ENCODE data around the gene MORN1. TPM values are rescaled to one million over a fixed set of nuclear protein-coding genes. Genes with fewer than 3 reads are reported as not detected.

MORN1 gene
- total RNA-seq, 1 donor from 2014 or later = 4.8 TPM

GRCh38 chr1:2374252-2375155 lies 16.9 kb downstream of the MORN1 start:
- no peak for DNase-seq (ENCODE audit: low read depth in 2 of 2)

GRCh38 chr1:2373551-2374251 lies 17.7 kb downstream of the MORN1 start:
- peak in 1 of 2 donors; percentile 11 for DNase-seq (ENCODE audit: low read depth in 2 of 2)

GRCh38 chr1:2372551-2373490 lies 18.5 kb downstream of the MORN1 start:
- DNase-seq (ENCODE audit: low read depth in 2 of 2) = no peak

- DNase-seq (ENCODE audit: low read depth in 2 of 2) = no peak
Observed at GRCh38 chr1:2368053-2368744, 23.2 kb downstream of the MORN1 start.

- no peak for DNase-seq (ENCODE audit: low read depth in 2 of 2)
Observed at GRCh38 chr1:2363847-2364513, 27.4 kb downstream of the MORN1 start.

- DNase-seq (ENCODE audit: low read depth in 2 of 2) = peak in 1 of 2 donors; percentile 61
Observed at GRCh38 chr1:2360588-2361364, 30.6 kb downstream of the MORN1 start.

- no peak for DNase-seq (ENCODE audit: low read depth in 2 of 2)
Observed at GRCh38 chr1:2358651-2359640, 32.4 kb downstream of the MORN1 start.

GRCh38 chr1:2358072-2358471 lies 33.3 kb downstream of the MORN1 start:
- DNase-seq (ENCODE audit: low read depth in 2 of 2) = no peak

GRCh38 chr1:2356911-2357845 lies 34.2 kb downstream of the MORN1 start:
- DNase-seq (ENCODE audit: low read depth in 2 of 2) = no peak

- DNase-seq (ENCODE audit: low read depth in 2 of 2) = no peak
Observed at GRCh38 chr1:2356401-2356800, 35.0 kb downstream of the MORN1 start.

- DNase-seq (ENCODE audit: low read depth in 2 of 2) = no peak
Observed at GRCh38 chr1:2355373-2356261, 35.7 kb downstream of the MORN1 start.

- no peak for DNase-seq (ENCODE audit: low read depth in 2 of 2)
Observed at GRCh38 chr1:2354511-2355372, 36.6 kb downstream of the MORN1 start.

GRCh38 chr1:2353551-2354438 lies 37.6 kb downstream of the MORN1 start:
- no peak for DNase-seq (ENCODE audit: low read depth in 2 of 2)

- no peak for DNase-seq (ENCODE audit: low read depth in 2 of 2)
Observed at GRCh38 chr1:2352897-2353550, 38.3 kb downstream of the MORN1 start.
